Ectodermal cell (in vitro differentiated cells): ENCODE results near the gene REXO5.
"Not testable (repeated sequence)": the region's sequence is repeated elsewhere in the genome, so short reads cannot be mapped to it uniquely, and the experiment has no call there.

ENCODE experiments used
- H3K27ac ChIP-seq: 2 replicates; pipeline ENCODE4 v1.7.0; 2013; ENCODE audit warnings: mild to moderate bottlenecking, low read depth, low read length; ENCODE audit not compliant: insufficient read depth, poor library complexity, severe bottlenecking
- H3K27me3 ChIP-seq: 2 replicates; pipeline ENCODE4 v1.7.0; 2013; ENCODE audit warnings: mild to moderate bottlenecking, low read length; ENCODE audit not compliant: insufficient read depth, control insufficient read depth, poor library complexity, severe bottlenecking
- H3K36me3 ChIP-seq: one replicate; pipeline ENCODE4 v1.7.0; 2013; ENCODE audit warnings: low read length; ENCODE audit not compliant: control insufficient read depth, insufficient read depth
- H3K4me1 ChIP-seq: one replicate; pipeline ENCODE4 v1.7.0; 2013; ENCODE audit warnings: low read length; ENCODE audit not compliant: control insufficient read depth, insufficient read depth
- H3K4me3 ChIP-seq: 2 replicates; pipeline ENCODE4 v1.7.0; 2013; ENCODE audit warnings: low read depth, low read length, control low read depth; ENCODE audit not compliant: insufficient read depth
- H3K9me3 ChIP-seq: 2 replicates; pipeline ENCODE4 v1.7.0; 2013; ENCODE audit warnings: mild to moderate bottlenecking, low read length, moderate library complexity; ENCODE audit not compliant: control insufficient read depth
- WGBS, 2 experiments: methylation state at CpG; one replicate each; pipeline ENCODE4 v1.1.7; 2013; ENCODE audit warnings: missing lambda C conversion rate in 2 of 2; 5-methylcytosine and 5-hydroxymethylcytosine counted together

Gene REXO5

GRCh38 chr16:20859229-20859628 is 52.9 kb downstream of the REXO5 start:
- Histone ChIP-seq H3K4me1 (no peaks in the 10 kb centered on the region), H3K36me3 (no peaks in the 10 kb centered on the region), H3K27ac (no peak overlapping the region), H3K27me3 (no peaks in the 10 kb centered on the region), H3K9me3 (no peaks in the 10 kb centered on the region), H3K4me3 (no peak overlapping the region)
- 82 to 92% methylated on average over 2 to 3 of the region's 3 CpGs for WGBS, 2 experiments

- Histone ChIP-seq H3K9me3 (no peaks in the 10 kb centered on the region), H3K27ac (no peak overlapping the region), H3K27me3 (no peaks in the 10 kb centered on the region), H3K4me1 (no peaks in the 10 kb centered on the region), H3K4me3 (no peak overlapping the region), H3K36me3 (no peaks in the 10 kb centered on the region)
- 88 to 91% methylated on average over 4 of the region's 4 CpGs for WGBS, 2 experiments
Observed at GRCh38 chr16:20859699-20860098, 53.4 kb downstream of the REXO5 start.

DNA sequence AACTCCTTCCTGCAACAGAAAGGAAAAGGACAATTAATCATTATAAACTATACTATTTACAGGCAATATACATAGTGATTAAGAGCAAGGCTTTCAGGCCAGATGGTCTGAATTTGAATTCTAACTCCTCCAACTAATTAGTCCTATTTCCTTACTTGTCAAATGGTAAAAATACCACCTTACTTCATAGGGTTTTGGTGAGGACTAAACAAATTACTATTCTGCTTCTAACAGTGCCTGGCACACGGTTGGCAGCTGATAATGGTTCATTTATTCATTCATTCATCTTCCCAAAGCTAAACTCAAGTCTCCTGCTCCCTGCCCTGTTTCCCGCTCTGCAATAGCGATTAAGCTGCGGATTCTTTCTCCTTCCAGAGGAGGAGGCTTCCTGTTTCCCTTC is 54.0 kb downstream of the REXO5 start:
- WGBS, 2 experiments = 85 to 94% methylated on average over 4 of the region's 4 CpGs
- no peaks in the 10 kb centered on the region for H3K9me3 ChIP-seq
- H3K4me3 ChIP-seq = no peak overlapping the region
- no peaks in the 10 kb centered on the region for H3K27me3 ChIP-seq
- no peaks in the 10 kb centered on the region for H3K36me3 ChIP-seq
- no peak overlapping the region for H3K27ac ChIP-seq
- no peaks in the 10 kb centered on the region for H3K4me1 ChIP-seq

- not testable (repeated sequence) for H3K4me1 ChIP-seq, H3K4me3 ChIP-seq, H3K36me3 ChIP-seq, H3K27ac ChIP-seq, H3K27me3 ChIP-seq, H3K9me3 ChIP-seq
- WGBS, 2 experiments = 91 to 95% methylated on average over 2 to 4 of the region's 4 CpGs
Observed at GRCh38 chr16:20860995-20861394, 54.7 kb downstream of the REXO5 start.

DNA sequence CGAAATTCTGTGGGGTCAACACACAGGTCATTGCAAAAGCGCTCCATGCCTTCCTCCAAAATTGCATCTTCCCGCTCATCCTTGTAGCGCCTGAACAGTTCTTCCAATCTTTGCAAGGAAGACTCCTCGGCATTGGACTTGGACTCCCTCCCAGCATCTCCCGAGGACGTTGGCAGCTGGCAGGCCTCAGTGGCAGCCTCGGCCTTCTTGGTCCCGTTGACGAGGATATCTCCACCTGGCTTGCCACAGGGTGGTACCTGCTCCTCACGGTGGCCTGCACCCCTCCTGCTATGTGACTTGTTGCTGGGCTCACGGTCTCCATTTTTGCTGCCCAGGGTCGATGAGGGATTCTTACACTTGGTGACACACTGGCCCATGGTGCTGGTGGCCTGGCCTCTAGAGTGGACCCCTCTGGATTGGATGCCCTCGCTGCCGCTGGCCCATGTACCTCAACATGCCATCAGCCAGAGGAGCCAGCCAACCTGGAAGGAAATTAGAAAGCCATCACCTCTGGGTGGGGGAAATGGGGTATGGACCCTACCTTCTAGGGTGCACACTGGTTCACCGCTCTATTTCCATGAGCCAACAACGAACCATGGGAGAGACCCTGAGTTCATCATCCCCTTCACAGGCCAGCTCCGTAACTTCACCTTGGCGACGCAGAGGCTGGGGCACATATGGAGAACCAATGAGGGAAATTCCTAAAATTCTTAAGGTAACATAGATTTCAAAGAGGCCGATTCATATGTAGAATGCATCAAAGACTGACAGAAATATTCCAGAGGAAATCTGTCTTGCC is 56.0 kb downstream of the REXO5 start:
- Histone ChIP-seq H3K9me3 (no peaks in the 10 kb centered on the region), H3K27me3 (no peaks in the 10 kb centered on the region), H3K36me3 (no peaks in the 10 kb centered on the region), H3K4me3 (no peak overlapping the region), H3K4me1 (peaks cover 14% of the 10 kb centered on the region), H3K27ac (no peak overlapping the region)
- 94 to 95% methylated on average over 21 of the region's 21 CpGs for WGBS, 2 experiments

- H3K36me3 ChIP-seq, H3K27ac ChIP-seq, H3K9me3 ChIP-seq, H3K4me3 ChIP-seq, H3K27me3 ChIP-seq: not testable (repeated sequence)
- peaks cover 14% of the 10 kb centered on the region for H3K4me1 ChIP-seq
- WGBS, 2 experiments = 94 to 95% methylated on average over 6 of the region's 6 CpGs
Observed at GRCh38 chr16:20864376-20864775, 58.0 kb downstream of the REXO5 start.

DNA sequence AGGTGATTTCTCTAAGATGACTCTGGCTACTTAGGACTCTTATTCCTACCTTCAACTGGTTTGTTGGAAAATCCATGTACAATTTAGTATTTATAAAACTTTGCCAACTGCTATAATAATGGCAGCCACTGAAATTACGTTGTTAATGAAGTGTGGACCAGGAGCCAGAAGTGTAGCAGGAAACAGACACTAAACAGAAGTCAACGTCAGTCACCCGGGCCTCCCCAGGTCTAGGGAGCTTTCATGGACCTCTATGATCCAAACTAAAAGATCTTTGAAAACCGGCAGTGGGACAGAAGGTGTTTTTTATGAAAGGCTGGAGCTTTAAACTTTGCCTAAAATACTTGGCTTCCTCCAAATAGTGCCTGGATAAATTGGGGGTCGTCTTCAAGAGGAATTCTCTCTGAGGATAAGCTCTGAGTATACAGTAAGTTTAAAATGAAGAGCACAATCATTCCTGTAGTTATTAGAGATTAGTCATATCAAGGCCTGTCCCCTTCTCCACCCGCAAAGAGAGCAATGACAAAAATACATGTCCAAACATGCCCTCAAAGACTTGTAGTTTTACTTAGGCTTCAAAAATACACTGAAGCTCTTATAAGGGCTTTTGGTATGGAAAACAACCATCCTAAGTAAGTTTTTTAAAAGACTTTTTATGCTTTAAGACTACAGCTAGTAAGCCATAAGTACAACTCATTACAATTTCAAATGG is 59.2 kb downstream of the REXO5 start:
- no peak overlapping the region for H3K4me3 ChIP-seq
- H3K9me3 ChIP-seq = no peaks in the 10 kb centered on the region
- 92 to 96% methylated on average over 6 of the region's 6 CpGs for WGBS, 2 experiments
- peak overlapping the region; percentile 30 for H3K27ac ChIP-seq
- peaks cover 14% of the 10 kb centered on the region for H3K4me1 ChIP-seq
- H3K36me3 ChIP-seq = no peaks in the 10 kb centered on the region
- H3K27me3 ChIP-seq = no peaks in the 10 kb centered on the region

DNA sequence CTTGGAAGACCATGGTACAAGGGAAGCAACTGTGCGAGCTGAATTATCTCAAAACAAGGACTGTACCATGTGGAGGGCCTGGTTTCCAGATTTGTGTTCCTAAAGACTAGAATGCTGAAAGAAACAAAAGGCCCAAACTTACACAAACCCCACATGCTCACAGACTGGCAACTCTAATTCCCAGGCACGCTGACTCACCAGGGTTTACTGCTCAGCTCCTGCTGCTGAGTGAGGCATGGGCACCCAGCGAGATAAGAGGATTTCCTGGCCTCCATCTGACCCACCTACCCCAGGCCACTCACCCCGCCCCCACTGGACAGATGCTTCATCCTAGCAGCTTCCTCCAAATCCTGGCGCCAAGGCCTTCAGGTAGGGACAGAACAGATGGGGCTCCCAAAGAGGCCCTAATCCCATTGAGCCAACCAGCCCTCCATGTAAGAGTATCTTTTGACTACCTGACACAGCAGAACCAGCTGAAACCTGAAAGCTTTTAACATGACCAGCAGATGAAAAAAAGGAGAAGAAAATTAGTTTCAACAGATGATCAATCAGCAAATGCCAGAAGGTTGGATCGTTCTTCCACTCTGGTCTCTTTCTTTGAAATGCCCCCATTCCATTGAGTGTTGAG is 59.9 kb downstream of the REXO5 start:
- no peaks in the 10 kb centered on the region for H3K9me3 ChIP-seq
- peak overlapping the region; percentile 30 for H3K27ac ChIP-seq
- H3K4me3 ChIP-seq = no peak overlapping the region
- H3K27me3 ChIP-seq = no peaks in the 10 kb centered on the region
- peaks cover 14% of the 10 kb centered on the region for H3K4me1 ChIP-seq
- H3K36me3 ChIP-seq = no peaks in the 10 kb centered on the region
- WGBS, 2 experiments = 67 to 76% methylated on average over 6 of the region's 6 CpGs

- no peak overlapping the region for H3K4me3 ChIP-seq
- H3K9me3 ChIP-seq = no peaks in the 10 kb centered on the region
- peaks cover 14% of the 10 kb centered on the region for H3K4me1 ChIP-seq
- H3K27ac ChIP-seq = no peak overlapping the region
- H3K27me3 ChIP-seq = no peaks in the 10 kb centered on the region
- WGBS, 2 experiments = 93 to 96% methylated on average over 3 of the region's 3 CpGs
- no peaks in the 10 kb centered on the region for H3K36me3 ChIP-seq
Observed at GRCh38 chr16:20866801-20867200, 60.5 kb downstream of the REXO5 start.

DNA sequence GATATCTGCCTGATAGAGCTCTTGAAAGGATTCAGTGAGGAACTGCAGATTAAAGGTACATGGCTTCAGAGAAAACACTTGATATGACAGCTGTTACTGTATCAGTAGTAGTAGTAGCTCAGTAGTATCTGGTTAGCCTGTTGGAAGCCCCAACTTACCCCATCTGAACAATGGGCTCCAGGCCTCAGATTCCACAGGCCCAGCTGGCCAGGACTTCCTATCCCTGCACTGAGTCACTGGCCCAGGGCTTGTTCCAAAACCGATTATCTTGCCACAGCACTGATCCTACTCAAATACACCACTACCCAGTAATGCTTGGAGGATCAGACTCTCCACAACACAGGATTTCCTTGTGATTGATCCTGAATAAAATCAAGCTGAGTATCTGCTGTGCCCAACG is 61.3 kb downstream of the REXO5 start:
- Histone ChIP-seq H3K4me3 (no peak overlapping the region), H3K9me3 (no peaks in the 10 kb centered on the region), H3K27ac (no peak overlapping the region), H3K27me3 (no peaks in the 10 kb centered on the region), H3K36me3 (no peaks in the 10 kb centered on the region), H3K4me1 (peaks cover 14% of the 10 kb centered on the region)
- WGBS, 2 experiments = 97 to 98% methylated on average over 2 of the region's 2 CpGs
